GM19351 (cell line): Measurements from ENCODE around the gene REV3L.
A peak's percentile ranks its signal among the peaks of the same experiment; 100 is the strongest.
"Not testable (repeated sequence)": the region's sequence is repeated elsewhere in the genome, so short reads cannot be mapped to it uniquely, and the experiment has no call there.

ENCODE experiments used
- ATAC-seq: cut with Tn5 transposase; IDR thresholded peaks from one replicate; pipeline ENCODE4 v1.9.1; 2021; ENCODE audit warnings: mild to moderate bottlenecking, moderate library complexity; ENCODE audit not compliant: unreplicated experiment

Gene REV3L

GRCh38 chr6:111267764-111268333 is 215.2 kb downstream of the REV3L start:
- no peak for ATAC-seq

GRCh38 chr6:111266276-111266675 is 216.7 kb downstream of the REV3L start:
- ATAC-seq, result no peak

DNA sequence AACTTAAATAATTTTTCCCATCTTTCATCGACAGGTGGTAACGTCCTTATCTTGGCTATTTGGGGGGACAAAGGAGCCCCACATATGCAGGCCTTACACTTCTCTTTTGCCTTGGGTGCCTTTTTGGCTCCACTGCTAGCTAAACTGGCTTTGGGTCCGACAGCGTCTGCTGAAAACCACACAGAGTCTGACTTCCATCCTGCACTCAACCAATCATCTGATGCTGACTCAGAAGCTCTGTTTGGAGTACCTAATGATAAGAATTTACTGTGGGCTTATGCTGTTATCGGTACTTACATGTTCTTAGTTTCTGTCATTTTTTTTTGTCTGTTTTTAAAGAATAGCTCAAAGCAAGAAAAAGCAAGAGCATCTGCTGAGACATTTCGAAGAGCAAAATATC is 217.2 kb downstream of the REV3L start:
- no peak for ATAC-seq

DNA sequence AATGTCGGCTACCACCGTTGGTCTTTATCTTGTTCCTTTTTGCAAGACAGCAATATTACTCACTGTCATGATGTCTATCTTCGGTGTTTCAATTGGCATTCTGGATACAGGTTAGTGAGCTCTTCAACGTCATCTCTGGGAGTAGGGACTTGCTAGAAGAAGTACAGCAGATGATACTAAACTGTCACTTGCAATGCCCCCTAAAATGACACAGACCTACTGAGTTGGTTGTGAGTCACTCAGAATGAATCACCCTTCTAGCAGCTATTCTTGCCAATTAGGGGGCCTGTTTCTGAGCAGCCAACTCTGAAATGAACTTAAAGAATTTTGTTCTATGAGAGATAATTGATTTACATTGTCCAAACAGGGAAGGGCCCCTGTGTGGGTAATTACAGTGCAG is 219.2 kb downstream of the REV3L start:
- no peak for ATAC-seq

GRCh38 chr6:111260570-111261298 is 222.3 kb downstream of the REV3L start:
- no peak for ATAC-seq

DNA sequence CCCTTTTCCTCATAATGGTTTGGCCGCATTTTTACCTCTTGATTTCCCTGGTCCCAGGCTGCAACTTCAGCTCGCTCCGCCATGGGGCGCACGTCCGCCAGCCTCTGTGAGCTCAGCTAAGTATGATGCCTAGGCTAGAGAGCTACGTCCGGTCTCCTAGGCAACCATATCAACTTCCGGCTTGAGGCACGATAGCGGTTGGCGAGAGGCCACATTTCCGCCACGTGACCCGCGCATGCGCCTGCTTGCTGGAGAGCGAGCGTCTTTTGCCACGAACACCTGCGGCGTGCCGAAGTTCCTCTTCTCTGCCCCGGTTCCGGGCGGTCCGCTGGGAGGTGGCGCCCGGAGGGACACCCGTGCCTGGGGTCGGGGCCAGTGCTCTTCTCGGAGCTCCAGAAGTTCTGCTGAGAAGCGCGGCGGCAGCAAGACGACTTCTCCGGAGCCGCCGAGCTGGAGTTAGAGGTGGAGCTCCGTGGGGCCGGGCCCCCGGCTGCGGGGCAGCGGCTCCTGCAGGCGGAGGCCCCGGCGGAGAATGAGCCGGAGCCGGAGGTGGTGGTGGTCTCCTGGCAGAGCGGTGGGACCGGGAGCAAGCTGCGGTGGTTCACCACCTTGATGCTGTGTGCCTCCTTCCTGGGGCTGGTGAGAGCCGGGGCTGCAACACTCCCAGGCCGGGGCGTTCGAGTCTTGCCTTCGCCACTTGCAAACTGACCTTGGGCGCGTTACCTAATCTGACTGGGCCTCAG is 223.8 kb downstream of the REV3L start:
- ATAC-seq, result peak; percentile 97

GRCh38 chr6:111258615-111259088 is 224.4 kb downstream of the REV3L start:
- no peak for ATAC-seq

GRCh38 chr6:111258010-111258409 is 225.0 kb downstream of the REV3L start:
- no peak for ATAC-seq

- ATAC-seq, result no peak
Measured at GRCh38 chr6:111256646-111257045, 226.4 kb downstream of the REV3L start.

GRCh38 chr6:111255838-111256237 is 227.2 kb downstream of the REV3L start:
- not testable (repeated sequence) for ATAC-seq

- ATAC-seq, result no peak
Measured at GRCh38 chr6:111254779-111255166, 228.2 kb downstream of the REV3L start.

DNA sequence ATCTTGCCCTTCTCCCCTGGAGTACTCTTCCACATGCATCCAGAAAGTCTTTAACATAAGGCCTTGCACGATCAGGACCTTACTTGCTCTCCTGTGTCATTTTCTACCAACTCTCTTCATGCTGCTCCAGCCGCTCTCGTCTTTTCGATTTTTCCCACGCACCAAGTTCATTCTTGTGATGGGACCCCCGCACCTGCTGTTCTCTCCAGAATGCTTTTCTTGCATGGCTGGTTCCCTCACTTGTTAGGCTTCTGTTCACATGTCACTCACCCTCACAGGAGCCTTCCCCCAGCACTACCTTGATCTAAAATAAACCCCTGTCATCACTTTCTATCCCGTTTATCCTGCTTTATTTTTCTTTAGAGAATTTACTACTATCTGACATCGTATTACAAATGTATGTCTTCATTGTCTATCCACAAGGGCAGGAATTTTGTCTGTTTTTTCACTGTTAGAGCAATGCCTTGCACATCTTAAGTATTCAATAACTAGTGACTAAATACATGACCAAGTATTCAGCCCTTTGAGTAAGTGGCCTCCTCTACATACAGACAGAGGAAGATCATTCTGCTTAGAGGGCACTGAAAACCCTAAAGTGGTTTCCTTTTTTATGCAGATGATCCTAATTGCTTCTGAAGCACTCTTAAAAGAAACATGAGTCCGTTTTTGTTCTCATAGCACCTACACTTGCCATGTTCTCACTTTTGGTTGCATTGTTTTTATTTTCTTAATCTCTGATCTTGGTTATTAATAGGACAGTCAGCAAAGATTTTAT is 228.8 kb downstream of the REV3L start:
- no peak for ATAC-seq

DNA sequence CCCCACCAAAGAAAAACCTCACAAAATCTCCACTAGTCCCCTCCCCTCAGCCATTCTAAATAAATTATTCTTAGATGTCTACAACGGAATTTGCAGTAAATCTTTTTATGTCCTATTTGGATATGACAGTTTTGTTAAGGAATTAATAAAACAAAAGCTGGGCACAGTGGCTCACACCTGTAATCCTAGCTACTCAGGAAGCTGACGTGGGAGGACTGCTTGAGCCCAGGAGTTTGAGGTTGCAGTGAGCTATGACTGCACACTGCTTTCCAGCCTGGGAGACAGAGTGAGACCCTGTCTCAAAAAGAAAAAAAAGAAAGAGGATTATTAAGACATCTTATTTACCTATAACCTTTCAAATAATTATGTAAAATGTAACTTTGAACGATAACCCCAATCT is 230.3 kb downstream of the REV3L start:
- ATAC-seq, result no peak

DNA sequence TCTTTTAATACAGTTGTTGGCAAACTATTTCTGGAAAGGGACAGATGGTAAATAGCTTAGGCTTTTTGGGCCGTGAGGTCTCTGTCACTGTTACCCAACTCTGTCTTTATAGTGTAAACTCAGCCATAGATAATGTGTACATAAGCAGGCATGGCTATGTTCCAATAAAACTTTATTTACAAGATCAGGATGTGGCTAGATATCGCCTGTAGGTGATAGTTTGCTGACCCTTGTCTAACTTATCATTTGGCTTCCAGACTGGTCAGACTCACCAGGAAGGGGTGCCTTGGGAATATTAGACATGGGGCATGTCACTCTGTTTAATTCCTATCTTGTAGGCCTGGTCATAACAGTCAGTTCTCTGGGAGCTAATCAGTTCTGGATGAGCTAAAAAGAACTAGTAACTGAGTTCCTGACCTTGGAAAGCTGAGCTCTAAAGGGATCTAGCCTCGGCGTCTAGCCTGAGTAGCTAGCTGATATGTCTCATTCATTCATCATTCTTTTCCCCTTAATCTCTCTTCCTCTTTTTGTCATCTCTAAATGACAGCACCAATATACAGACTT is 232.1 kb downstream of the REV3L start:
- no peak for ATAC-seq
